Measurements from ENCODE around the gene FOXRED2.
"Not testable (repeated sequence)": the region's sequence is repeated elsewhere in the genome, so short reads cannot be mapped to it uniquely, and the experiment has no call there.

FOXRED2 gene

GRCh38 chr22:36528341-36528740 is 21.5 kb upstream of the FOXRED2 start:
- no peaks in the 10 kb centered on the region for H3K9me2 ChIP-seq (replicated peaks; ENCODE audit: insufficient read depth, low read length)
- H2AFZ ChIP-seq (ENCODE audit: low read depth, low read length, severe bottlenecking) = peak overlapping the region; percentile 21
- peak overlapping the region; percentile 87 for H3K9ac ChIP-seq (ENCODE audit: low read length)
- 0 out of 2 replicates have a peak, but pooled peaks cover 8% of the 10 kb centered on the region for H4K20me1 ChIP-seq (ENCODE audit: low read depth, low read length)
- H3K36me3 ChIP-seq (ENCODE audit: low read length) = peaks cover 30% of the 10 kb centered on the region
- H3K9me3 ChIP-seq (ENCODE audit: insufficient read depth, low read length) = no peaks in the 10 kb centered on the region
- TF ChIP-seq CTCF (IDR thresholded peaks at IDR 0.05; ENCODE audit: insufficient read depth, low read length, poor library complexity, severe bottlenecking) (no peak), EZH2phosphoT487 (conservative IDR thresholded peaks at IDR 0.05; ENCODE audit: low read length) (no peak)
- peak overlapping the region; percentile 88 for H3K4me2 ChIP-seq (ENCODE audit: low read depth, low read length, poor library complexity, severe bottlenecking)
- H3K27me3 ChIP-seq (ENCODE audit: low read length) = no peaks in the 10 kb centered on the region
- H3K79me2 ChIP-seq (ENCODE audit: insufficient read depth, low read length) = peaks cover 33% of the 10 kb centered on the region
- H3K27ac ChIP-seq (ENCODE audit: low read depth, low read length) = peak overlapping the region; percentile 85
- H3F3A ChIP-seq (ENCODE audit: insufficient read depth) = peaks cover 18% of the 10 kb centered on the region
- peak overlapping the region; percentile 76 for H3K4me3 ChIP-seq (ENCODE audit: insufficient read depth, low read length, poor library complexity, severe bottlenecking)

- Histone ChIP-seq H3K27me3 (ENCODE audit: low read length) (no peaks in the 10 kb centered on the region), H3K9me3 (ENCODE audit: insufficient read depth, low read length) (no peaks in the 10 kb centered on the region), H3F3A (ENCODE audit: insufficient read depth) (peaks cover 6% of the 10 kb centered on the region; the same call in 1 of the 2 replicates), H3K4me3 (ENCODE audit: insufficient read depth, low read length, poor library complexity, severe bottlenecking) (no peak overlapping the region), H4K20me1 (ENCODE audit: low read depth, low read length) (0 out of 2 replicates have a peak, but pooled peaks cover 8% of the 10 kb centered on the region), H3K27ac (ENCODE audit: low read depth, low read length) (no peak overlapping the region), H3K9me2 (replicated peaks; ENCODE audit: insufficient read depth, low read length) (no peaks in the 10 kb centered on the region), H3K79me2 (ENCODE audit: insufficient read depth, low read length) (peaks cover 20% of the 10 kb centered on the region), H3K4me2 (ENCODE audit: low read depth, low read length, poor library complexity, severe bottlenecking) (no peak overlapping the region), H3K36me3 (ENCODE audit: low read length) (peaks cover 60% of the 10 kb centered on the region), H3K9ac (ENCODE audit: low read length) (no peak overlapping the region), H2AFZ (ENCODE audit: low read depth, low read length, severe bottlenecking) (no peak overlapping the region)
- no peak for TF ChIP-seq EZH2phosphoT487 (conservative IDR thresholded peaks at IDR 0.05; ENCODE audit: low read length)
These were observed 15.8 kb upstream of the FOXRED2 start for GRCh38 chr22:36522662-36523061.

- Histone ChIP-seq H3K4me3 (ENCODE audit: insufficient read depth, low read length, poor library complexity, severe bottlenecking) (no peak overlapping the region), H3K9ac (ENCODE audit: low read length) (no peak overlapping the region), H3K79me2 (ENCODE audit: insufficient read depth, low read length) (no peaks in the 10 kb centered on the region), H3F3A (ENCODE audit: insufficient read depth) (no peaks in the 10 kb centered on the region), H3K27me3 (ENCODE audit: low read length) (no peaks in the 10 kb centered on the region), H3K9me2 (replicated peaks; ENCODE audit: insufficient read depth, low read length) (no peaks in the 10 kb centered on the region), H3K4me2 (ENCODE audit: low read depth, low read length, poor library complexity, severe bottlenecking) (no peak overlapping the region), H2AFZ (ENCODE audit: low read depth, low read length, severe bottlenecking) (no peak overlapping the region), H3K27ac (ENCODE audit: low read depth, low read length) (no peak overlapping the region), H4K20me1 (ENCODE audit: low read depth, low read length) (no peaks in the 10 kb centered on the region), H3K9me3 (ENCODE audit: insufficient read depth, low read length) (no peaks in the 10 kb centered on the region), H3K36me3 (ENCODE audit: low read length) (peaks cover 56% of the 10 kb centered on the region)
- TF ChIP-seq EZH2phosphoT487 (conservative IDR thresholded peaks at IDR 0.05; ENCODE audit: low read length) (no peak), CTCF (IDR thresholded peaks at IDR 0.05; ENCODE audit: insufficient read depth, low read length, poor library complexity, severe bottlenecking) (no peak)
These were observed 13.6 kb upstream of the FOXRED2 start for GRCh38 chr22:36520423-36520822.

GRCh38 chr22:36519906-36520305 is 13.1 kb upstream of the FOXRED2 start:
- peaks cover 52% of the 10 kb centered on the region for H3K36me3 ChIP-seq (ENCODE audit: low read length)
- H3F3A ChIP-seq (ENCODE audit: insufficient read depth); H3K27ac ChIP-seq (ENCODE audit: low read depth, low read length); H2AFZ ChIP-seq (ENCODE audit: low read depth, low read length, severe bottlenecking); H3K4me3 ChIP-seq (ENCODE audit: insufficient read depth, low read length, poor library complexity, severe bottlenecking); H3K9me2 ChIP-seq (replicated peaks; ENCODE audit: insufficient read depth, low read length); H3K27me3 ChIP-seq (ENCODE audit: low read length); H3K9ac ChIP-seq (ENCODE audit: low read length); H4K20me1 ChIP-seq (ENCODE audit: low read depth, low read length); H3K4me2 ChIP-seq (ENCODE audit: low read depth, low read length, poor library complexity, severe bottlenecking); H3K9me3 ChIP-seq (ENCODE audit: insufficient read depth, low read length); H3K79me2 ChIP-seq (ENCODE audit: insufficient read depth, low read length): not testable (repeated sequence)

Measured in SU-DHL-6 (cell line).